NCI-H1694 (cell line): ENCODE results near the gene ZSCAN5B.
"Not testable (repeated sequence)": the region's sequence is repeated elsewhere in the genome, so short reads cannot be mapped to it uniquely, and the experiment has no call there.

Source experiments
- DNase-seq: peaks from one replicate; lab custom pipeline; 2025; lab: John Stamatoyannopoulos, UW

Gene ZSCAN5B

DNA sequence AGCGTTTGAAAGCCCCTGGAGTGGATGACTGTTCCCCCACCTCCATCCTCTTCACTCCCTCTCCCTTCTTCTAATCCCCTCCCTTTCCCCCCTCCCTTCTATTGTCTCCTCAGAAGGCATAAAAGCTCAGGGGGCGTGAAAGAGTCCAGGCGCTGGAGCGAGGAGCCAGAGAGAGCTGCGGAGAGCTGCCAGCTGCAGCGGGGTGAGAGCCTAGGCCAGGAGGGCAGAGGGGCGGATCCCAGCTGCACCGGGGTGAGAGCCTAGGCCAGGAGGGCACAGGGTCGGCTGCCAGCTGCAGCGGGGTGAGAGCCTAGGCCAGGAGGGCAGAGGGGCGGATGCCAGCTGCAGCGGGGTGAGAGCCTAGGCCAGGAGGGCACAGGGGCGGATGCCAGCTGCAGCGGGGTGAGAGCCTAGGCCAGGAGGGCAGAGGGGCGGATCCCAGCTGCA, 21.7 kb downstream of the ZSCAN5B start, which contains the start of gene GALP:
TSS of gene GALP (plus strand) at position 148 of the 447 bp plus-strand sequence. CDS start 1,101 bp downstream, outside the sequence.
- DNase-seq: not testable (repeated sequence)

DNA sequence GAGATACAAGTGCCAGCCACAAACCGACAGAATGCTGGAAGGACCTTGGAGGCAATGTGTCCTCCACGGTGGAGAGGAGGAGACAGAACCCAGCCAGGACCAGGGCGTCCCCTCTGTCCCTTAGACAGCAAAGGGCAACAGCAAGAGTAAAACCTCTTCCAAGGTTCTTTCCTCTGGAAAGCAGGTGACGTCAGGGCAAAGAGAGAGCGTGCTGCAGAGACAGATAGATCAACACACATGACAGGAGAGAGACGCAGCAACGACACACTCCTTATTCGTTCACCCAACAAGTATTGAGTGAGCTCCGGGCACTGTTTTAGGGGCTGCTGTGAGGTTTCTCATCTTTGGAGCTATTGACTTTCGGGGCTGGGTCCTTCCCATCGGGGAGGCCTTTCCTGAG, 23.0 kb downstream of the ZSCAN5B start:
- no peak for DNase-seq

- DNase-seq: no peak
Observed at GRCh38 chr19:56174086-56174485, 23.5 kb downstream of the ZSCAN5B start.

DNA sequence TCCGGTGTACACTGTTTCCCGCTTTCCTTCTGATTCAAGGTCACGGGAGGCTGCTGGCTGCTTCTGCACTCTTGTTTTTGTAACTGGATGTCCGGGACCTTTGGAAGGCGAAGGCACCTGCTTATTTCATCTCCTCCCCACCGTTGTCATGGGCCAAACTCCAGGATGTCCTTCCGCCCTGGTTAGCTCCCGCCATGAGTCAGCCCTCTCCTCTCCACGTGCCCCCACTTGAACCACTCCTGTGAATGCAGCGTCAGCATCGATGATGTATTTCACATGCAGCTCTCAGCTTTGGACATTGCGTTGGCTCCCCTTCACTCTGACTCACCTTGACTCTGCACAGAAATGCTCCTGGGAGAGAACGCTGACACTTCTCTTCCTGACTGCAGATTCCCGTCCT, 27.3 kb downstream of the ZSCAN5B start:
- DNase-seq: no peak

- no peak for DNase-seq
Observed at GRCh38 chr19:56167064-56167578, 30.5 kb downstream of the ZSCAN5B start.

- DNase-seq: no peak
Observed at GRCh38 chr19:56163097-56163496, 34.5 kb downstream of the ZSCAN5B start.

GRCh38 chr19:56162258-56162657, 35.3 kb downstream of the ZSCAN5B start:
- no peak for DNase-seq

DNA sequence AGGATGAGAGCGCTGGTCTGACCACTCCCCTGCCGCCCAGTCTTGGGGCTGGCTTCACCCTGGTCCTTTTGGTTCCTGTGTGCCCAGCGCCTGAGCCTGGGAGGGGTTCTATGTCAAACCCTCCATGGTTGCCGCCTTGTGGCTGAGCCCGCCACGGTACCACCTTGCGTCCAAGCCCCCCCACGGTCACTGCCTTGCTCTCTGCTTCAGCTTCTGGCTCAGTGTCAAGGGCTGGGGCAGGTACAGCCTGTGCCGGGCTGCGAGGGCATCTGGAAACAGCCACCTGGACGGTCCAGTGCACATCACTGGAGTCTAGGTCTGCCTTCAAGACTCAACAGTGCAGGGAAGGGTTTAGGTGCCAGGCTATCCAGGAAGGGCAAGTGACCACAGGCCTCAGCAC, 36.0 kb downstream of the ZSCAN5B start:
- no peak for DNase-seq

GRCh38 chr19:56159622-56160271, 37.8 kb downstream of the ZSCAN5B start:
- no peak for DNase-seq

- DNase-seq: no peak
Observed at GRCh38 chr19:56159009-56159559, 38.5 kb downstream of the ZSCAN5B start.

- no peak for DNase-seq
Observed at GRCh38 chr19:56158170-56158757, 39.3 kb downstream of the ZSCAN5B start.

- DNase-seq: no peak
Observed at GRCh38 chr19:56156768-56157167, 40.8 kb downstream of the ZSCAN5B start.

DNA sequence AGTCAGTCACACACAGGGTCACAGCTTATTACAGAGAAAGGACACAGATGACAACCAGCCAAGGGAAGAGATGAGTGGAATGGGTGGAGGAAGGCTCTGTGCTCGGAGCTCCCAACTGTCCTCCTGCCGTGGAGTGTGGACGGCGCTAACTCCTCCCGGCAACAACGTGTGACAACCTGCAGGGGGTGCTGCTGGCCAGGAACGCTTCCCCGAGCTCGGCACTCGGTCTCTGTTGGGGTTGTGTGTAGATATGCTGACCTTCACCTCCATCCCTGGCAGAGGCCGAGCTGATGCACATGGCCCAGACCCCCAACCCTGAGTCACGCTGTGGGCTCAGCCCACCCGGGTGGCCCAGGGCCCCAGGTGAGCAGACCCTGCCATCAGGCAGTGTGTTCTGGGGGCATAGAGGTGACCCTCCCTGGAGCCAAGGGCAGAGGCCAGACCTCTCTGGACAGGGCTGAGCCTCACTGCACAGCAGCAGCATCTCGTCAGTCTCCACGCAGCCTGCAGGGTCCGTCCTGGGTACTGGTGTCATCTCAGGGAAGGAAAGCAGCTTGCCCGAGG, 42.4 kb downstream of the ZSCAN5B start:
- no peak for DNase-seq

- no peak for DNase-seq
Observed at GRCh38 chr19:56153507-56153906, 44.1 kb downstream of the ZSCAN5B start.

- no peak for DNase-seq
Observed at GRCh38 chr19:56152644-56153043, 44.9 kb downstream of the ZSCAN5B start.

- DNase-seq: no peak
Observed at GRCh38 chr19:56150358-56150757, 47.2 kb downstream of the ZSCAN5B start.

- no peak for DNase-seq
Observed at GRCh38 chr19:56149656-56150038, 47.9 kb downstream of the ZSCAN5B start.

- not testable (repeated sequence) for DNase-seq
Observed at GRCh38 chr19:56148955-56149655, 48.5 kb downstream of the ZSCAN5B start.

DNA sequence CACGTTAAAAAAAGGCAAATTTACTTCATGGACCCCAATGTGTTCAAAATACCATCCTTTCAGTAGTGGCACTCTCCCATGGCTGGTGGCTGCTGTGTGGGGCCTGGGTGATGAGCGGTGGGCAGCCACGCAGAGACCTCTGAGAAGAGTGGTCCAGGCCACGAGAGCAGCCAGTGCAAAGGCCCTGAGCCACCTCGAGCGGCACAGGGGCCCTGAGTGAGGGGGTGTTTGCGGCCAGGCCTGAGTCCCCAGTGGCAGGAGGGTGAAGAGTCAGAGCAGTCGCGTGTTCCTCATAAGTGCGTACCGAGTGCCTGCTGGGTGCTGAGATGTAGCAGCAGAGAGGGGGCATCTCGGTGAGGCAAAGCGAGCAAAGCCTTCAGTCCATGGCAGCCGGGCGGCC, 49.5 kb downstream of the ZSCAN5B start:
- DNase-seq: no peak

DNA sequence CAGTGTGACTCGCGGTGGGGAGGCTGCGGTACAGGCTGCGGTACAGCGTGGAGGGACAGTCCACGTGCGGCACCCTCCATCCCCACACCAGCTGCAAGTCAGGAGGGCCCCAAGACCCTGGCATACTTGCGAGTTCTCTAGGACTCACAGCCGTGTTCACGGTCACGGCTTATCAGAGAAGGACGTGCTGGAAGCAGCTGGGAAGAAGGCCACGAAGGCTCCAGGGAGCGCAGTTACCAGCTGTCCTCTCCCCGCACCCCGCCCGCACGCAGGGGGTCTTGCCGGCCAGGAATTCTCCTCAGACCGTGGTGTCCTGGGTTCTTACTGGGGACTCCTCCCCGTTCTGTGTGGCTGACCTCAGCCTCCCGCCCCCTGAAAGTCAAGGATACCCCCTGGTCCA, 50.3 kb downstream of the ZSCAN5B start:
- no peak for DNase-seq

GRCh38 chr19:56146904-56147303, 50.7 kb downstream of the ZSCAN5B start:
- DNase-seq: no peak

DNA sequence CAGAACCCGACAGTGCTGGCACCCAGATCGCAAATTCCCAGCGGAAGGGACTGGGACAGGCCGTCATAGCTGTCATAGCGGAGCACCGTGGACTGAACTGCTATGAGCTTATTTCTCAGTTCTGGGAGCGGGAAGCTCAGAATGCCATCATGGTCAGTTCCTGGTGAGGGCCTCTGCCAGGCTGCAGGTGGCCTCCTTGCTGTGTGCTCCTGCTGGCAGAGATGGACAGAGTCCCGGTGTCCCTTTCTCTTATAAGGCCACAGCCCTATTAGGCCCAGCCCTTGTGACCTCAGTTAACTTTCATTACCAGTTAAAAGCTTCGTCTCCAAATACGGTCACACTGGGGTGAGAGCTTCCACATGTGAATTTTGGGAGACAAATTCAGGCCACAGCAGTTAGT, 51.9 kb downstream of the ZSCAN5B start:
- no peak for DNase-seq
